NCI-H146 (cell line): ENCODE results near the gene GSS.
A peak's percentile ranks its signal among the peaks of the same experiment; 100 is the strongest.

Experiments used
- DNase-seq: peaks from one replicate; lab custom pipeline; 2025; lab: John Stamatoyannopoulos, UW

Gene GSS

DNA sequence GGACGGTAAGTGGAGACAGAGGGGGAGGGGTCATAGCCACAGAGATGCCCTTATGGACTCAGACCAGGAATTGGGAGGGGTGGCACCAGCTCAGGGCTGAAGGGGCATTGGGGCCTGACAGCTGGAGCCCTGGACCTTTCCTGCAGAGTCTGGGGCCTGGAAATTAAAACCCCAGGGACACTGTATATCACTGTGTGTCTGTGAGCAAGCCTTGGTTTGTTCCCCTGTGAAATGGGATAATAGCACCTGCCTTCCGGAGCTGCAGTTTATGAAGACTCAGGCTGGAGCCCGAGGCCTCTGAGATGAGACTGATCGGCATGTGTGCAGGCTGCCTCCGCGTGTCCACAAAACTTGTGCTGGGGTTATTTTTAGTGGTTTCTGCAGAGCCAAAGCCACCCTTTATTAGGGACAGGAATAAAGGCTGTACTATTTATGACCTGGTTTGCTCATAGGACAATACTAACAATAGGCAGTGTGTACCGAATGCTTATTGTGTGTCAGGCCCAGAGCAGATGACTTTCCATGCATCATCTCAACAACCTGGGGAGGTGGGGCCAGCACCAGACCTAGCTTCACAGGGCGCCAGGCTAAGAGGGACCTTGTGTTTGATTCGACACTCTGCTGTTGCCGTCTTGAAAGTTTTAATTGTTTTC is 22.6 kb upstream of the GSS start:
- no peak for DNase-seq

DNA sequence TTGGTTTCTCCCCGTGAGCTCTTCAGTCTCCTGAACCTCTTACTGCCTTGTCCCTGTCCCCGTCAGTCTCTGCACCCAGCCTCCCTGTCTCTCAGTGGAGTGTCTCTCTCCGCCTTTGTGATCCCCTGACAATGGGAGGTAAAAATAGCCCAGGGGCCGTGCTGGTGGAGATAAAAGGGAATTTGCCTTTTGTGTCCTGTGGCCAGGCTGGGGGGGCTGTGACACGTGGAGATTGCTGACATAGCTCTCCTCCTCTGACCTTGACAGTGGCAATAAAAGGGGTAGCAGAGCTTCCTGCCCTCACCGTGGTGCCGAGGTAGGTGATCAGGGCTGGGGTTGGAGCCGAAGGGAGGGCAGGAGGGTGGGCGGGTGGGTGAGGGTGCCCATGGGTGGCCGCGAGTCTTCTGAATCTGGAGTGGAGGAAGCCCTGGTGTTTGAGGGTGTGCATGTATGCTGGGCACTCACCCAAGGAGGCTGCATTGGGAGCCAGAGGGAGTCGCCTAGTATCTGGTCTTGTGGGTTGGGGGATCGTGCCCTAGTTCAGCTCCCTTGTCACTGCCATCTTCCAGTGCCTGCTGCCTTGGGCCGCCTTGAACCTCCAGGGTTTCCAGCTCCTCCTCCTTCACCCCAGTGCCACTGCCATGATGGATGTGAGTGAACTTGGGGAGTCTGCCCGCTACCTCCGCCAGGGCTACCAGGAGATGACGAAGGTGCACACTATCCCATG is 21.9 kb upstream of the GSS start:
- peak; percentile 49 for DNase-seq

DNA sequence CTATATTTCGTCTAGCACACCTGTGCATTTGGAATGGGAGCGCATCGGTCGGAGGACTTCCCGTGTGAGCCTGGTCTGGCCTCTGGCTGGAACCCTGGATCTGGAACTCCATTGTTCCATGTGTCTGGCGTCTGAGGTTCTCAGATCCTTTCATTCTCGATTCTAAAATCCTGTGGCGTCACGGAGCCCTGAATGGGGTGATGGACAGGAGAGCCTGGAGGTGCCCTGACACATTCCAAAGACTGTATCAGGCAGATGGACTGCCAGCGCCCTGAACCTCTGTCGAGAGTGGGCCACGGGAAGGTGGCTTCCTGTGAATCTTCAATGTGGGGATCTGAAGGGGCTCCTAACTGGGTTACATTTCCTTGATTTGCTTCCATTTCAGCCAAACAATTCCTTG is 20.7 kb upstream of the GSS start:
- no peak for DNase-seq

DNA sequence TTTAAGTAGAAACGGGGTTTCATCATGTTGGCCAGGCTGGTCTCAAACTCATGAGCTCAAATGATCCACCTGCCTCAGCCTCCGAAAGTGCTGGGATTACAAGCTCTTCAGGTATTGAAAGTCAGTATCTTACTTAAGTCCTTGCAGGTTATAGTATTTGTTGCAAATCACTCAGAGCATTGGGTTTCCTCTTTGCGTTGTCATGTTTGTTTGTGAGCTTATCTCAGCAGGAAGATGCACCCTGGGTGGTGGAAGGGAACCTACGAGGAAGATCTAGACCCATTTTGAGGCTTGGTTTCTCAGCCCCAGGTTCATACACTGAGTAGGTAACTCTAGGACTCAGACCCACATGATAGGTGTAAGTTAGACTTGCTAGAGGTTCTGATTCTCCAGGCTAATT is 18.6 kb upstream of the GSS start:
- no peak for DNase-seq

DNA sequence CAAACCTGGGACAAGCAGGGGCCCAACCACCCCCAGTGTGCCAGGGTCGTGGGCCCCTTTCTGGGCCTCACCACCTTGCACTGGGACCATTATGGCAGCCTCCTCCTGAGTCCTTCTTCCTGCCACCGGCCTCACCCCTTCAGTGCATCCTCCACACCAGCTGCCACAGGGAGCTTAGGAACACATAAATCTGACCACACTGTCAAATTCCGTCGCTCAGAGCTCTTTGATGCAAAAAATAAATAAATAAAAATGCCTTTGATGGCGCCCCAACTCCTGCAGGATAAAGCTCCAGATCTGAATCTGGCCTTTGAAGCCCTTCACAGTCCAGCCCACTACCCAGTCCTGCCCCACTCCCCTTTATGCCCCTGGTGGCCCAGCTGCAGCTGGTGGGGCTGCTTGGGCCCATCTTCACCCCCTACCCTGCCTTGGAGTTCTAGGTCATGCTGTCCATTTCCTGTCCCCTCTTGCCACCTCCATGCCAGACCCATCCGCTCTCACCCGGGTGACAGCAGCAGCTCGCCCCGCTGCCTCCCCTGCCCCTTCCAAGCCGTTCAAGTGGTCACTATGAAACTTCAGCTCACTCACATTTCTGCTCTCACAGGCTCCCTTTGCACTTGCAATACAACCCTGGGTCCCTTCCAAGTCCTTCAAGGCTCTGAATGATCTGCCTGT is 16.1 kb upstream of the GSS start:
- DNase-seq = no peak

DNA sequence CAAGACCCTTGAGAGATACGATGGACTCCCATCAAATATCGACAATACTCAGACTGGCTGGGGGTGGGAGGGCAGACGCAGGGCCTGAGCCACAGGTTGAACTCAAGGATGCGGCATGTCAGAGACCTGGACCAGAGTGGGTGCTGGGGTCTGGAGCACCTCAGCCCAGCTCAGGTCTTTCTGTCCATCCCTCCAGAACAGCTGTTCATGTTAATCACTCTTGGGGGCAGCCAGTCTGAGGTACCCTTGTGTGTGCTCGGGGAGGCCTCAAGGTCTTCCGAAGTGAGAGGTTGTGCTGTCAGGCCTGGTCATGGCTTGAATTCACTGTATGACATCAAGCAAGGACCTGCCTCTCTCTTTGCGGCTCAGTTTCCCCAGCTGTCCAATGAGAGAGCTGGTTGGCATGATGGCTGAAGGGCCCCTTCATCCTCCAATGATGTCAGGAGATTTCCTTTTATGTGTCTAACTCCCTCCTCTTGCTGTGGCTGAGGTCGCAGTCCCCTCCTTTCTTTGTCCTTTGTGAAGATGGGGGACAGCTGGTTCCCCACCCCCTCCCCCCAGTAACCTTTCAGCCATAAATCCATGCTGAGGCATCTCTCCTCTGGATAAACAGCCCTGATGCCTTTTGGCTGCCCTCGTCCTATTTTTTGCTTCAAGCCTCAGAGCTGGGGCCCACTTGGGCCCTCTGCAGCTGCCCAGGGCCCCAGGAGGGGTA is 15.4 kb upstream of the GSS start:
- DNase-seq = no peak

DNA sequence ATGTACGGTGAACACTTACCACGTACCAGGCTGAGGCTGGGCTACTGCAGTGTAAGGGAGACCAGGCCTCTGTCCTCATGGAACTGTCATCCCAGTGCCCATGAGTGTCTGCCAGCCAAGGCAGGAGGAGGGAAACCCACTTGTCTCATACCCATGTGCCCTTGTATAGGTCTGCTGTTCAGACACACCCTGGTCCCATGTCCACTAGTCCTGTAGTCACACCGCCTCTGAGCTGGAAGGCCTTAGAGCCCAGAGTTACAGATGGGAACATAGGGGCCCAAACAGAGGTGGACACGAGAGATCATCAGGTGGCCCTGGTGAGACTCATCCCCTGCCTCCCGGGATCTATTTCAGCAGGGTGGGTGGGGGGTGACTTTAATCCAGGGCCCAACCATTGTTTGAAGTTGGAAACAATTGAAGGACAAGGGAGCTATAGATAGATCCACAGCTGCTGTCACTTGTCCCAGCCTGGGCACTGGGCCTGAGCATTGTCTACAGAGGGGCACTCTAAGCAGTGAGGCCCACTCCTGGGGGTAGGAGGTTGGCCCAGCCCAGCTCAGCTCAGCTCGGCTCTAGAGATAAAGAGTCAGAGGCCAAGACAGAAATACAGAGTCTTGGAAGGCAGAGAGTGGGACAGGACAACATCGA is 14.7 kb upstream of the GSS start:
- DNase-seq = no peak

DNA sequence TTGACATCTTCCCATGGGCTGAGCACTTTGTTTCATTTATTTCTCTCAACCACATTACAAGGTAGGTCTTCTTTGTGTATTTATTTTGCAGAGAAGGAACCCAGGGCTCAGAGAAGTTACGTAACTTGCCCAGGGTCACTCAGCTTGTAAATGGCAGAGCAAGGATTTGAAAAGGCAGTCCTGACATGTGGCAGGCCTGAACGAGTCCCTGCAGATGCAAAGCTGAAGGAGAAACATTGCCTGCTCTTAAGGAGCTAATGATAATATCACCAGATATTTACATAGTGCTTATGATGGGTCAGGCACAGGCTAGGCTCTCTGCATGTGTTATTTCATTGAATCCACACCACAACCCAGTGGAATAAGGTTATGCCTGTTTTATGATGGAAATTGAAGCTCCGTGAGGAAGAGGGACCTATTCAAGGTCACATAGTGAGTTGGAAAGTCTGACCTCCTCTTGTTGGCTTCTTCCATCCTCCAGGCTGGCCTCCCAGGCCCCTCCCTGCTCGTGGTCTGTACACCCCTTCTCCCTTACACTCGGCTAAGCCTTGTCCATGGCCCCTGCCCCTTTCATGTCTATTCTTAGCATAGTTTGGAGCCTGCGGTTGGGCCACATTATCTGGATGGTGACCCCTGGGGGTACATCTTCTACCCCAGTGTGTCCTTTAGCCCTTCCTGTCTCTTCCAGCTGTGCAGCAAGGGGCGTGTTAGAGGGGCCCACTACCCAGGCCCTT is 12.6 kb upstream of the GSS start:
- DNase-seq = no peak

DNA sequence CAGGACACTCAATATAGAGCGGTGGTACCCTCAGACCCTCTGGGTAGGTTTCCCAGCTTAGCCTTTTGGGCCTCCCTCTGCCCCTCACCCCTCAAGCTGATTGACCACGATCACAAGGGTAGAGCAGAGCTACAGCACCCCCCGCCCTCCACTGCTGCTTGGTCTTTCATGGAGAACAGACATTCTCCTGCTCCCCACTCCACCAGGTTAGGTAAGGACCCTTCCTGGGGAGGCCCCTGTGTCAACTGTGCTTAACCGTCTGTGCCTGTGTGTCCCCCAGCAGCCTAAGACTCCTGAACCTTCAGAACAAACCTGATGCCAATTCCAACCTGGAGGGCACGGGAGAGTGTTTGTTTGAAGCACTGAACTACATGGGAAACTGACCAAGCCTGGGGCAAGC is 11.8 kb upstream of the GSS start:
- DNase-seq = no peak

DNA sequence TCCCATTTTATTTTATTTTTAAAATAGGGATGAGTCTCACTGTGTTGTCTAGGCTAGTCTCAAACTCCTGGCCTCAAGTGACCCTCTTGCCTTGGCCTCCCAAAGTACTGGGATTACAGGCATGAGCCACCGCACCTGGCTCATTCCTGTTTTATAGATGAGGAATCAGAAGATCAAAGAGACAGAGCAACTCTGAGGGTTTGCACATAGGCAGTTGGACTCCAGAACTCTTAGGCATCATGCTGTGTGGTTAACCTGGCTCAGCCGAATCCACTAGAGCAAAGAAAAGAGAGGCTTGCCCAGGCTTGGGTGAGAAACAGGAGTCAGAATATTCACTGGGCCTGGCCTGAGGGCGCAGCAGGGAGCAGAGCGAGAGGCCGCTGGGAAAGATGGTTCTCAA is 9.4 kb upstream of the GSS start:
- no peak for DNase-seq

DNA sequence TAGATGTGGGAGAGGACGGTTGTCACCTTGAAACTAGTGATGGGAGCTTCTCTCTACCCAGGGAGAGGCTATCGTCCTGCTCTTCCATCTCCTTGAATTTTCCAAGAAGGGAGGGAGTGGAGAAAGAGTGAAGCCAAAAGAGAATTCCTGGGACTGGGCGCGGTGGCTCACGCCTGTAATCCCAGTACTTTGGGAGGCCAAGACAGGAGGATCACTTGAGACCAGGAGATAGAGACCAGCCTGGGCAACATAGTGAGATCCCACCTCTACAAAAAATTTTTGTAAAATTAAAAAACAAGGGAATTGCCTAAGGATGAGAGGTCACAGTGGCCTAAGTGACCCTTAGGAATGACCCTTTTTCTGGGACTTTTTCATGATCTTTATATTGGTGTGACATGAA is 8.9 kb upstream of the GSS start:
- DNase-seq = no peak

DNA sequence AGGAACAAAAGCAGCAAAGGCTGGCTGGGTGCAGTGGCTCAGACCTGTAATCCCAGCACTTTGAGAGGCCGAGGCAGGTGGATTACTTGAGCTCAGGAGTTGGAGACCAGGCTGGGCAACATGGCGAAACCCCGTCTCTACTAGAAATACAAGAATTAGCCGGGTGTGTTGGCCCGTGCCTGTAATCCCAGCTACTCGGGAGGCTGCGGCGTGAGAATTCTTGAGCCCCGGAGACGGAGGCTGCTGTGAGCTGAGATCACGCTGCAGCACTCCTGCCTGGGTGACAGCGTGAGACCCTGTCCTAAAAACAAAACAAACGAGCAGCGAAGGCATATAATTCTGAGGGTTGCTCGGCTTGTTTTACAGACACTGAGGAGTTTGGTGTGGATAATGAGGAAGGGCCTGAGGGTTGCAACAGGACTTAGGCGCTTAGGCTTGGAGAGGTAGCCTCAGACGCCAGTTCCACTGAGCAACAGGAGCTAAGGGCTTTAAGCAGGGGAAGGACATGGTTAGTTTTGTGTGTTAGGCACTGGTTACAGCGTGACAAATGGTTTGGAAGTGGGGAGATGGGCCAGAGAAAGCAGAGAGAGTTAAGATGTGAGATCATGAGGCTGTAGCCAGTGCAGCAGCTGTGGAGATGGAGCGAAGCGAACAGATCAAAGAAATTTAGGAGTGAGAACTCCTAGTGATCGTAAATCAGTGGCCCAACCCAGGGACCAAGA is 1.3 kb upstream of the GSS start:
- DNase-seq = no peak

DNA sequence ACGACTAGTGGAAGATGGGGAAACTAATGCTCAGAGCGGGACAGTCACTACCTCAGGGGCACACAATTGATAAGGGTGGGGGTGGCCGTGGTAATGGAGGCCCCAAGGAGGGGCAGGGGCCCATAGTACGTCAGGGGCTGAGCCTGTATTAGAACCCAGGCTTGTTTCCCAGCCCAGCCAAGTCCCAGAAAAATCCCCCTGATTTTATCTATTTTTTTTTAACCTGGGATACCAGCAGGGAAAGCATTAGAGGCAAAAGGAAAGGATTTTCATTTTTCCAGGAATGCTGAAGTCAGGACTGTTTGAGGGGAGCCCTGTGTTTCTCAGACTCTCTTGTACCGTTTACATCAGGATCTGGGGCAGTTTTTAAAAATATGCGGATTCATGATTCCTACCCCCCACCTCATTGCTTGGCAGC is 444 bp upstream of the GSS start:
- no peak for DNase-seq

DNA sequence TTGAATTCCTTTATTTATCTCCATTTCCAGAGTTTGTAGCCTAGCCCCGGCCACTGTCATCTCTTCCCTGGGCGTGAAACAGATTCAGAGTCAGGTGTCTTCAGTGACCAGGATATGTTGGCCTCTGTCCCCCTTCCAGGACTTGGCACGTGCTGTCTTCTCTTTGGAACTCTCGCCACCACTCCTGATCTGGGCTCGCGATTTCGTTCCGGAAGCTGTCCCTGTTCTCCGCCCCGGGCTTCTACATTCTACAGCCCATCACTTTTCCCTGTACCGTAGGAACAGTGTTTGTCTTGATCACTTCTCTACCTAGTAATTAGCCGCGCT is 739 bp downstream of the GSS start:
- peak; percentile 78 for DNase-seq

DNA sequence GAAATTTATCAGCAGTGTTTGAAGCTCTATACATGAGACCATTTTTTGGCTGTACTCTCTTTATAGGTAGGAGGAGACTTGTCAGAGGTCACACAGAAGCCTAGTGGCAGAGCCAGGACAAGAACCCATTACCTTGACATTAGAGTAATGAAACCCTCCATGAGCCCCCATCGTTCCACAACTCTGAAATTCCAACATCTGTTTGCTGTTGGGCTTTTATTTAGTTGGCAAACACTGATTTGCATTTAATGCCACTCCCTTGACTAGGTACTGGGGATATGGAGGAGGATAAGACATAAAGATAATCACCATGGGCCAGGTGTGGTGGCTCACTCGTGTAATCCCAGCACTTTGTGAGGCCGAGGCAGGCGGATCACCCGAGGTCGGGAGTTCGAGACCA is 1.6 kb downstream of the GSS start:
- no peak for DNase-seq

DNA sequence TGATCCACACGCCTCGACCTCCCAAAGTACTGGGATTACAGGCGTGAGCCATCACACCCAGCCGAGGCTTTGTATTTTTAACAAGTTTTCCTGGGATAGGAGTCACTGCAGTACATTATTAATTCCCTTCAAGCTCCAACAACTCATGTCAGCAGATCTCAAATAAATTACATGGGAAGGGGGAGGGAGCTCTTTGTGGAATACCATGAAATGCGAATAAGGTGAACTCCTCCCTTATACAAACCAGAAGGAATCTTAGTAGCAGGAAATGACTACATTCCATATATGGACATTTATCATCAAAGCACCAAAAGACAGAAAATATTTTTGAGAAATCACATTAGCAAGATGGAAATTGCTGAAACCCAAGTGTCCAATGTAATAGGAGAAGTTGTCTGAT is 2.9 kb downstream of the GSS start:
- no peak for DNase-seq

DNA sequence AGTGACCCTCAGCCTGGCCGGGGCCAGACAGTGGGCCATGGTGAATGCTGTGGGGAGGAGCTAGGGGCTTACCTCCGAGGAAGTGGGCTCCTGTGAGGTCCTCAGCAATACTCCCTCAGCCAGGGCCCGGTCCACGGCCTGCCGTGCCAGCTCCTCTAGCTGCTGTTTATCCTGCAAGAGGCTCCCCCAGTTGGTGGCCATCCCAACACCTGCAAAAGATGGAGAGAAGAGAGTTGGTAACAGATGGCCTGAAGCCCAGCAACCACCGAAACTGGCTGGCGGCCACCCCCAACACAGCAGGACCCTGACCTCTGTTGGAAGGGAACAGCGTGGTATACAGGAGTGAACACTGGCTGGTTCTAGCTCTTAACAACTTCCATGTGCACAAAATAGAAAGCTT is 4.0 kb downstream of the GSS start:
- peak; percentile 18 for DNase-seq

DNA sequence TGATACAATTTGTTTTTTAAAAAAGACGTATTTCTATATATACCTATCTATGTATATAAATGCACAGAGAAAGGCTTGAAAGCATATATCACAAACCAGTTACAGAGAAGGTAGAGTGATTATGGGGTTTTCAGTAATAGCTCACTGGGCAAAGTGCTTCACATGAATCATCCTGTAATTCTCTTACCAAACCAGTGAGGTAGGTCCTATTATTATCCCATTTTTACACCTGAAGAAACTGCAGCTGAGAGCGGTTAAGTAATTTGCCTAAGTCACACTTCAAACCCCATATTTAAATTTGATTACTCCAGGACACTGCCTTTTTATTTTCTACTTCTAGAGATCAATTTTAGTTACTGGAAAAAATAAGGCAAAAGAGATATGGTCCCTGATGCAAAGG is 4.4 kb downstream of the GSS start:
- DNase-seq = no peak

DNA sequence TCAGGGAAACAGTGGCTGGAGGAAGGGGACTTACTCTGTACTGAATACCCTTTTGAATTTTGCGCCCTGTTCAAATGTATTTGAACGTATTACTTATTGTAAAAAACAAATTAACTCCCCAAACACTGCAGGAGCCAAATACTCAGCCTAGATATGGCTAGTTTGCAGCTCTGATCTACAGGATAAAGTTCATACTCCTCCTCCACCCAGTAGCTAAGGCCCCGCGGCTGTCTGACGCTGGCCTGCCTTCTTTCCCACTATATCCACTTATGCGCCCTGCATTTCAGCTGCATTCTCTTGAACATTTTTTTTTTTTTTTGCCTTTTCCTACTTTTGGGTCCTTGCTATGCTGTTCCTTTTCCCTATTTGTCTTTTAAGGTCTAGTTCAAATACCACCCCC is 6.5 kb downstream of the GSS start:
- DNase-seq = no peak

DNA sequence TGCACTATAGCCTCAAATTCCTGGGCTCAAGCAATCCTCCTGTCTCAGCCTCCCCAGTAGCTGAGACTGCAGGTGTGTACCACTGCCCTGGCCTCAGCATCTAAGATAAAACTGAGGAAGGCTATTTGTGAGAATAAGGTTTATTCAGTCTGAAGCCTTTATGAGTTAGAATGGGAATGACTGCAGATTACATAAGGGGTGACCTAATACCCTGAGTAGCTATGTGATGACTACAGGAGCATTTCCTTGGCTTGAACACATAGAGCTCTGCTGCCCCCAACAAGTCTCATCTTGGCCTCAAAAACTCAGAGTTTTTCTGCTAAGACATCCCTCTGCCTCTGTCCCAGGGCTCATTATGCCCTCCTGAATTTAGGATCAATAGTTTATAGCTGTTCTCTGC is 7.6 kb downstream of the GSS start:
- DNase-seq = no peak

DNA sequence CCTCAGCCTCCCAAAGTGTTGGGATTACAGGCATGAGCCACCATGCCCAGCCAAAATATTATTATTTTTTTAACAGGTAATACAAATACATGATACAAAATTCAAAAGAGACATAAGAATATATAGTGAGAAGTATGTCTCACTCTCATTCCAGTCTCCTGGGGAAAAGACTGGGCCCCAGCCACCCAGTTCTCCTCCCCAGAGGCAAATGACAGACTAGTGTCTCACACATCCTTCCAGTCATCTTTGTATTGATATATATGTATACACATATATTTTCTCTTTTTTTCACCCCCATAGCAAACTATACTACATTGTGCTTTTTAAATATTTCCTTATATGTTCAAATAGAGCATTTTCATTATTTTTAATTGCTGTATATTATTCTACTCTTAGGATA is 8.3 kb downstream of the GSS start:
- DNase-seq = no peak
